AG09309 (cell line): ENCODE measurements around the gene SCARF1.
A peak's percentile ranks its signal among the peaks of the same experiment; 100 is the strongest.
"Not testable (repeated sequence)": the region's sequence is repeated elsewhere in the genome, so short reads cannot be mapped to it uniquely, and the experiment has no call there.

Experiments
- DNase-seq: peaks from one replicate; pipeline ENCODE4 v3.0.0-alpha.2; 2010; ENCODE audit warnings: low read depth
- H3K4me3 ChIP-seq: 2 replicates; pipeline ENCODE4 v1.5.1; 2011; ENCODE audit warnings: mild to moderate bottlenecking, low read depth, low read length, moderate library complexity; ENCODE audit not compliant: control insufficient read depth
- TF ChIP-seq, protein P1 (sequence below): IDR thresholded peaks from 2 replicates; pipeline ENCODE4 v1.5.1; 2011; ENCODE audit warnings: mild to moderate bottlenecking, low read depth, low read length, inconsistent platforms; ENCODE audit not compliant: insufficient read depth, control insufficient read depth; ENCODE audit errors: missing control alignments

SCARF1 gene

GRCh38 chr17:1683459-1683858 lies 37.9 kb upstream of the SCARF1 start:
- DNase-seq: no peak
- peak overlapping the region; percentile 61 for H3K4me3 ChIP-seq
- TF ChIP-seq, protein P1, sequence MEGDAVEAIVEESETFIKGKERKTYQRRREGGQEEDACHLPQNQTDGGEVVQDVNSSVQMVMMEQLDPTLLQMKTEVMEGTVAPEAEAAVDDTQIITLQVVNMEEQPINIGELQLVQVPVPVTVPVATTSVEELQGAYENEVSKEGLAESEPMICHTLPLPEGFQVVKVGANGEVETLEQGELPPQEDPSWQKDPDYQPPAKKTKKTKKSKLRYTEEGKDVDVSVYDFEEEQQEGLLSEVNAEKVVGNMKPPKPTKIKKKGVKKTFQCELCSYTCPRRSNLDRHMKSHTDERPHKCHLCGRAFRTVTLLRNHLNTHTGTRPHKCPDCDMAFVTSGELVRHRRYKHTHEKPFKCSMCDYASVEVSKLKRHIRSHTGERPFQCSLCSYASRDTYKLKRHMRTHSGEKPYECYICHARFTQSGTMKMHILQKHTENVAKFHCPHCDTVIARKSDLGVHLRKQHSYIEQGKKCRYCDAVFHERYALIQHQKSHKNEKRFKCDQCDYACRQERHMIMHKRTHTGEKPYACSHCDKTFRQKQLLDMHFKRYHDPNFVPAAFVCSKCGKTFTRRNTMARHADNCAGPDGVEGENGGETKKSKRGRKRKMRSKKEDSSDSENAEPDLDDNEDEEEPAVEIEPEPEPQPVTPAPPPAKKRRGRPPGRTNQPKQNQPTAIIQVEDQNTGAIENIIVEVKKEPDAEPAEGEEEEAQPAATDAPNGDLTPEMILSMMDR: no peak

- no peak overlapping the region for H3K4me3 ChIP-seq
- DNase-seq: no peak
- TF ChIP-seq, protein P1: no peak
These were observed 30.9 kb upstream of the SCARF1 start for GRCh38 chr17:1676401-1676800.

DNA sequence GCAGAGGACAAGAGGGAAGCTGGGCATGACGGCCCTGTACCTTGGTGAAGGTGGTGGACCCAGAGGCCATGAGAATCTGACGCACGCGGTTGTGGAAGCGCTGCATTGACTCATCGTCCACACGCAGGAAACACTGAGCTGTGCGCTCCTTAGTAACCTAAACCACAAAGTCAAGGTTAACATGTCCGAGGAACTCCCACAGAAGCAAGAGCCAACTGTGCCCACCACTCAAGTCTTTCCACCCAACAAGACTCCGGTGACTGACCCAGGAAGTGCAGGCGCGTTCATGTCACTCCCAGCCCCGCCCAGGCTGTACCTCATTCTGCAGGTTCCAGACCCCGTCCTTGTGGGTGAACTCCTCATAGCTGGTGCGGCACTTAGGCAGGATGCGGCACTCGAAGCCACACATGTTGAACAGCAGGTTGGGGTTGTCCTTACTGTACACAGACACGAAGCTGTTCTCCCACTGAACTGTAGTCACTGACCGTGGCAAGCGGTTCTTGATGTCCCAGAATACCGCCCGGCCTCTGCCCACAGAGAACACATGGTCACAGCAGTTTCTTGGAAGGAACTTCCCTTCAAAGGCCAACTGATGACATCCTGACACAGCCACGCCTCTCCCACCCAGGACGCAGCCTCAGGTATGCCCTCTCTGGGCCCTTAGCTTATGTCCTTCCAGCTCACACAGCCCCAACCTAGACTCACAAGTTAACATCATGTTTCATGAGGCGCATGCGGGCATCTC lies 27.7 kb upstream of the SCARF1 start:
- H3K4me3 ChIP-seq: no peak overlapping the region
- TF ChIP-seq, protein P1: no peak
- no peak for DNase-seq

GRCh38 chr17:1663934-1664333 lies 18.4 kb upstream of the SCARF1 start:
- DNase-seq, H3K4me3 ChIP-seq: not testable (repeated sequence)

- no peak overlapping the region for H3K4me3 ChIP-seq
- TF ChIP-seq, protein P1: no peak
- no peak for DNase-seq
These were observed 15.5 kb upstream of the SCARF1 start for GRCh38 chr17:1661045-1661444.

GRCh38 chr17:1658100-1658499 lies 12.6 kb upstream of the SCARF1 start:
- no peak for DNase-seq
- TF ChIP-seq, protein P1: no peak
- H3K4me3 ChIP-seq: no peak overlapping the region

- TF ChIP-seq, protein P1: no peak
- DNase-seq: no peak
- no peak overlapping the region for H3K4me3 ChIP-seq
These were observed 8.2 kb upstream of the SCARF1 start for GRCh38 chr17:1653735-1654134.

- H3K4me3 ChIP-seq, DNase-seq: not testable (repeated sequence)
These were observed 7.3 kb upstream of the SCARF1 start for GRCh38 chr17:1652794-1653193.
